GM20000 (cell line): Measurements from ENCODE around the gene NBPF1.
"Not testable (repeated sequence)": the region's sequence is repeated elsewhere in the genome, so short reads cannot be mapped to it uniquely, and the experiment has no call there.

ENCODE experiments used
- DNase-seq: peaks from one replicate; pipeline ENCODE4 v3.0.0; 2012; ENCODE audit warnings: low spot score
- TF ChIP-seq, protein P1 (sequence below): IDR thresholded peaks from 2 replicates; pipeline ENCODE4 v1.5.1; 2012; ENCODE audit warnings: mild to moderate bottlenecking, control low read depth; ENCODE audit errors: extremely low read depth, missing control alignments

The NBPF1 gene

DNA sequence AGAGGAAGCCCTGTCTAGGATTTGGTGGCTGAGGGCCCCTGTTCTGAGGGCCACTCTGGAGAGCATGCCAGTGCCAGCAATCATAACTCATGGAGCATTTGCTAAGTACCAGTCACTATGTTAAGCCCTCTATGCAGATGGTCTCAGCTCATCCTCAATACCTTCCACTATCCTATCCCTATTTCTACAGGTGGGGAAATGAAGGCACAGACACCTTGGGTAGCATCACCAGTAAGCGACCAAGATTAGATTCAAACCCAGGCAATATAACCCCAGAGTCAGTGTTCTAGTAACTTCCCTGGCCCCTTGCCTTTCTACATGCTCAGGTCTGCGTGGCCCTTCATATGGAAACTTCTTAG is 7.9 kb upstream of the NBPF1 start:
- no peak for DNase-seq
- TF ChIP-seq, protein P1, sequence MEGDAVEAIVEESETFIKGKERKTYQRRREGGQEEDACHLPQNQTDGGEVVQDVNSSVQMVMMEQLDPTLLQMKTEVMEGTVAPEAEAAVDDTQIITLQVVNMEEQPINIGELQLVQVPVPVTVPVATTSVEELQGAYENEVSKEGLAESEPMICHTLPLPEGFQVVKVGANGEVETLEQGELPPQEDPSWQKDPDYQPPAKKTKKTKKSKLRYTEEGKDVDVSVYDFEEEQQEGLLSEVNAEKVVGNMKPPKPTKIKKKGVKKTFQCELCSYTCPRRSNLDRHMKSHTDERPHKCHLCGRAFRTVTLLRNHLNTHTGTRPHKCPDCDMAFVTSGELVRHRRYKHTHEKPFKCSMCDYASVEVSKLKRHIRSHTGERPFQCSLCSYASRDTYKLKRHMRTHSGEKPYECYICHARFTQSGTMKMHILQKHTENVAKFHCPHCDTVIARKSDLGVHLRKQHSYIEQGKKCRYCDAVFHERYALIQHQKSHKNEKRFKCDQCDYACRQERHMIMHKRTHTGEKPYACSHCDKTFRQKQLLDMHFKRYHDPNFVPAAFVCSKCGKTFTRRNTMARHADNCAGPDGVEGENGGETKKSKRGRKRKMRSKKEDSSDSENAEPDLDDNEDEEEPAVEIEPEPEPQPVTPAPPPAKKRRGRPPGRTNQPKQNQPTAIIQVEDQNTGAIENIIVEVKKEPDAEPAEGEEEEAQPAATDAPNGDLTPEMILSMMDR: no peak

DNA sequence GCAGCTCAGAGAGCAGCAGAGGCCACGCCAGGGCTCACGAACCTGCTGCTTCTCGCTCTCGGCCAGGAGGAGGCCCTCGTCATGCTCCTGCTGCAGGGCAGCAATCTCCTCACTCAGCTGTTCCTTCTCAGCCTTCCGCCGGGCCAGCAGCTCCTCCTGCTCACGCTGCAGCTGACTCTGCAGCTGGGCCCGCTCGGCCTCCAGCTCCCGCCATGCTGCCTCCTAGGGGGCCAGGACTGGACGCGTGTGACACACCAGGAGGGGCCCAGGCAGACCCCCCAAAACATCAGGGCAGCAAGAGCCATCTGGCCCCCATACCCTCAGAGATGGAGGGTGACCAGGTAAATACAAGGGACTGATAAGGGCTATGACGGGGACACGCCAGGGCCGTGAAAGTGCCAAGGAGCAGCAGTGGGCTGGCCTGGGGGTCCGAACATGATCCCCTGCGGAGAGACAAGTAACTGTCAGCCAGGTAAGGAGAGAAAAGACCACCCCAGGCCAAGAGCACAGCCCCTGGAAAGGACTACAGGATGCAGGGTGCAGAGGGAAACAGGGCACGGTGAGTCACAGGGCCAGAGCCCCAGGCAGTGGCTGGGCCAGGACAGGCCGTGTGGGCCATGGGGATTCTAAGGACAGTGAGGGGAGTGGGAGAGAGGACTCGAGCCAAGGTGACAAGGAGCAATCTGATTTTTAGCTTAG is 6.6 kb upstream of the NBPF1 start:
- not testable (repeated sequence) for DNase-seq

DNA sequence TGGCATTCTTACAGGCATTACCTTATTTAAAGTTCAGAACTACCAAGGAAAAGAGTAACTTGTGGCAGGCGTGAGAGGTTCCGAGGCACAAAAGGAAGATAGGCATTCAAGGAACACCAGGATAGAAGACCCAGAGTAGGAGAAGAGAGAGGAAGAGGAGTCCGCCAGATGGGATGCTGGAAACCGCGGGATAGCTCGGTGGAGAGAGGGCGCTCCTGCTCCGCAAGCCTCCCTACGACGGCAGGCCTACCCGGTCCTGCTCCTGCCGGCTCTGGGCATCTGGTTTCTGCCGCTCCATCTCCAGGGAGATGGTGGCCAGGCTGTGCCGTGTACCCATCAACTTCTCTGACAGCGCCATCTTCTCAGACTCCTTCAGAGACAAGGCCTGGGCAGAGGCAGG is 5.4 kb upstream of the NBPF1 start:
- TF ChIP-seq, protein P1: no peak
- DNase-seq: no peak

DNA sequence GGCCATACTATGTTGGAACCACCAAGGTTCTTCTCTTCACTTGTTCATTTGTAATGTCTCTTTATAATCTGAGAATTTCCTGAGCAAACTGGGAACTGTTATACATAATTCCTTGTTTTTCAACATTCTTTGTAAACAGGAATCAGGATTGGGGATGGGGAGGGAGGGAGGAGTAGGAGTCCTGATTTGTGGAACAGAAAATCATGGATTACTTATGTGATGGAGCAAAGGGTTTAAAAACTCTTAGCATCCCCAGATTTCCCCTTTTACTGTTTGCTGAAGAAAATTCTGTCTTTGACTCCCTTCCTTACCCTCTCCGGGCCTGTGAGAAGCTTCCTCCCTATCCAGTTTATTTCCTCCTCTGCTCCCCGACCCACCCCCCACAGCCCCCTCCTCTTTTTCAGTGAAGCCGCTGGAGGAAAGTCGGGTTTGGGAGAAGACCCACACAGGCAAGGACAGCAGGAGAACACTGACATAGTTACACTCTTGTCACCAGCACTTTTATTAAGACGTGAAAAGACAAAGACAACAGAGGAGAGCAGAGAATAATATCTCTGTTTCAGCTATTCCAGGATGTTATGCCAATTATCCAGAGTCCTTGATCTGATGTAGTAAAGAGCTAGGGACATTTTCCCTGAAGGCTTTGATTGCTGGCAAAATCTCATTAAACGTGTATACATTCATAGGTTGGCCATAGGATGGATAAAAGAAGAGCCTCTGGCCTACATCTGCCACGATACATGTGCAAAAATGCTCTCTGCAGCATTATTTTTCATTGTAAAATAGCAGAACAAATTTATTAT is 4.6 kb upstream of the NBPF1 start:
- DNase-seq: no peak
- TF ChIP-seq, protein P1: no peak

DNA sequence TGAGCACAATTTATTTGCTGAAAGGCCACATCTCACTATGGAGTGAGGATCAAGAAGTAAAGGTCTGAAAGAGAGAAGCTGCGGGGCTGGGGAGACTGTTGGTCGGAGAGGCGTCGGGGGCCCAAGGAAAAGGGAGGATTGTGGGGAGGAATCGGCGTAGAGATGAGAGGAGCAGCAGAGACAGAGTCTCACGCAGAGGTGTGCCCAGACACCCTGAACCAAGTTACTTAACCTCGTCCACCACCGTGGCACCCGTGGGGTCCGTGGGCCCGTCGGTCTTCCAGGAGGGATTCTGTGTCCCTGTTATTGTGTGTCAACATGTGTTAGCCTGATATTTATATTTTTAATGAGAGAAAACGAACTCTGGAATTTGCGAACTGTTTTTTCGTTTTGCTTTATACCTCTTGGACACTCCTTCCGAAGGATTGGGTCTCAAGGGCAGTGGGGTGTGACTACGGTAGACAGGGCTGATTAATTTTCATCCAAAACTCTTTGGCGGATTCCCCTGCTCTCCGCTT is 3.8 kb upstream of the NBPF1 start:
- TF ChIP-seq, protein P1: no peak
- peak; percentile 61 for DNase-seq

DNA sequence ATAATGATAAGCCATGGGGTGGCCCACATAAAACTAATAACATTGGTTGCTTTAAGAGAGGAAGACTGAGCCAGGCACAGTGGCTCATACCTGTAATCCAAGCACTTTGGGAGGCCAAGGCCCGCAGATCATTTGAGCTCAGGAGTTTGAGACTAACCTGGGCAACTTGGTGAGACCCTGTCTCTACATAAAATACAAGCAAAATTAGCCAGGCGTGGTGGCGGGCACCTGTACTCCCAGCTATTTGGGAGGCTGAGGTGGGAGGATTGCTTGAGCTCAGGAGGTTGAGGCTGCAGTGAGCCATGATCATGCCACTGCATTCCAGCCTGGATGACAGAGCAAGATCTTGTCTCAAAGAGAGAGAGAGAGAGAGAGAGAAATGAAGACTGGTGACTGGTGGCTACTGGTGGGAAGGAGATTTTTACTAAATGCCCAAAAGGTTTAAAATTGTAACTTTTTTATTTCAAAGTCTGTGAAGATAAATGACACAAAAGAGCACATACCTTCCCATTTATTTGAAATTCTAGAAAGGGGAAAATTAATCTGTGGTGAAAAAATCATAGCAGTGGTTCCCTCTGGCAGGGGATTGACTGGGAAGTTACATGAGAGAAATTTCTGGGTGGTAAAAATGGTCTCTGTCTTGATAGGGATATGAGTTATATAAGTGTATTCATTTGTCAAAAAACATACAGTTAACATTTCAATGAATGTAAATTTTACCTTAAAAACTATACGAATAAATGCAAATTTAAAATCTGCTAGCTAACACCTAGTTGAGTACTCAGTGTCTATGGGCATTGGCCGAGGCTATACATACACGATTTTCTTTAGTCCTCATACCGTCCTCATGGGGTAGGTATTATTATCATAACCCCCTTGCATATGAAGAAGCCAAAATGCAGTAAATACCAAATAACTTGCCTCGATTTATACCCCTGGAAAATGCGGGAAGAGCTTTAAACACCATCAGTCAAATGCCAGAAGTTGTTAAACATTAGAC is 2.2 kb upstream of the NBPF1 start:
- TF ChIP-seq, protein P1: no peak
- DNase-seq: peak; percentile 50

DNA sequence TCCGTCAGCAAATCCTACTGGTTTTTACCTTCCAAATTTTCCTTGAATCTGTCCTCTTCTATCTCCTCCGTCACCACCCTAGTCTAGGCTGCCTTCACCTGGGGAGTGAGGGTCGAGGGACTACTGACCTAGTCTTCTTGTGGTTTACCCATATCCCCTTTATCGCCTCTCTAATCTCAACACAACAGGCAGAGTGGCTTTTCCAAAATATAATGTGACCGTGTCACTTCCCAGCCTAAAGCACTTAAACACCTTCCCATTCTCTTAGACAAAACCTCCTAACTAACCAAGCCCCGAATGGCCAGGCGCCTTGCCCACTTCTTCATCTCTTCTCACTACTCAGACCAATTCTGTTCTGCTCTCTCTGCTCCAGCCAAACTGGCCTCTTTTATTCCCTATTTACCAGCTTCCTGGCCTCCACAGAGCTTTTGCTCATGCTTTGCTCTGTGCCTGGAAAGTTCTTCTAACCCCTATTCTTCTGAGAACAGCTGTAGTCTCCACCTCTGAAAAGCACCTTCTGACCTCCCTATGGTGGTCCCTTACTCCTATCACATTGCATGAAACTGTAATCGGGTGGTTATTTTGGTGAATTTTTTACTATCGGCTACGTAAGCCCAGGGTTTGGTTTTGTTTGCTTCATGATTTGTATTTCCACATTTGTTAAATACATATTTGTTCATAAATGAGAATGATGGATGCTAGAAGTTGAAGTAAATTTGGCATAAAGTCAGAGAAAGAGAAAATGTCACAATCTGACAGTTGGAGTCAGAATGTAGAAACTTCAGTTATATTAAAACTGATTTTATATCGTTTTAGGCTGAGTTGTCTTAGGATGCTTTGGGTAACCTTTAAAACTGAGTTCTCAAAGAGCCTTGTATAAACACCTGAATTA is 1.2 kb upstream of the NBPF1 start:
- peak; percentile 52 for DNase-seq
- TF ChIP-seq, protein P1: no peak
